CD14-positive monocyte (primary cell): ENCODE data around the gene RSRC1. TPM values are rescaled to one million over a fixed set of nuclear protein-coding genes. Genes with fewer than 3 reads are reported as not detected.

Experiments
- DNase-seq, 3 donors: peaks; one replicate each; pipeline ENCODE4 v3.0.0-alpha.2; 2011 to 2022
- H2AFZ ChIP-seq: 2 replicates; pipeline ENCODE4 v1.6.0; 2012; ENCODE audit warnings: mild to moderate bottlenecking, low read depth, low read length, inconsistent platforms; ENCODE audit not compliant: insufficient read depth, poor library complexity, severe bottlenecking
- H3K27ac ChIP-seq, 2 donors: 1 replicate in 1 of 2; 2 replicates in 1 of 2; pipeline ENCODE4 v1.5.1; 2012 to 2013; ENCODE audit warnings: low read length in 2 of 2, control low read depth in 1 of 2, inconsistent platforms in 1 of 2, low read depth in 1 of 2, mild to moderate bottlenecking in 1 of 2
- H3K27me3 ChIP-seq, 2 donors: one replicate each; pipeline versions ENCODE4 v1.6.0 to v1.6.1; 2011 to 2013; ENCODE audit warnings: low read length in 2 of 2; ENCODE audit not compliant: control insufficient read depth in 2 of 2, insufficient read depth in 2 of 2
- H3K36me3 ChIP-seq, 2 donors: replicated peaks in 1 of 2; 1 replicate in 1 of 2; 2 replicates in 1 of 2; pipeline versions ENCODE4 v1.5.1 to v1.6.1; 2012 to 2013; ENCODE audit warnings: low read length in 2 of 2, control low read depth in 1 of 2, inconsistent platforms in 1 of 2, mild to moderate bottlenecking in 1 of 2; ENCODE audit not compliant: insufficient read depth in 2 of 2, control insufficient read depth in 1 of 2
- H3K4me1 ChIP-seq, 2 donors: 1 replicate in 1 of 2; 2 replicates in 1 of 2; pipeline versions ENCODE4 v1.5.1 to v1.6.1; 2012 to 2013; ENCODE audit warnings: low read length in 2 of 2, control low read depth in 1 of 2, inconsistent platforms in 1 of 2, mild to moderate bottlenecking in 1 of 2, moderate library complexity in 1 of 2; ENCODE audit not compliant: insufficient read depth in 2 of 2, control insufficient read depth in 1 of 2
- H3K4me2 ChIP-seq: replicated peaks from 2 replicates; pipeline ENCODE3; 2012; ENCODE audit warnings: low read length, moderate library complexity, mild to moderate bottlenecking; ENCODE audit not compliant: poor library complexity, severe bottlenecking; ENCODE audit errors: extremely low read depth
- H3K4me3 ChIP-seq, 3 experiments: fragments of 200-600 bp in 1 of 3; sonication (generic) in 1 of 3; replicated peaks in 1 of 3; 1 replicate in 2 of 3; 2 replicates in 1 of 3; pipeline ENCODE4 v1.5.1; 2011 to 2013; ENCODE audit warnings: low read length in 3 of 3, mild to moderate bottlenecking in 3 of 3, control low read depth in 2 of 3, low read depth in 2 of 3, inconsistent platforms in 1 of 3, moderate library complexity in 1 of 3
- H3K79me2 ChIP-seq: 2 replicates; pipeline ENCODE4 v1.6.0; 2012; ENCODE audit warnings: mild to moderate bottlenecking, control low read depth, inconsistent platforms, low read length, moderate library complexity; ENCODE audit not compliant: insufficient read depth
- H3K9ac ChIP-seq: 2 replicates; pipeline ENCODE4 v1.6.0; 2017; ENCODE audit warnings: low read length, mild to moderate bottlenecking; ENCODE audit not compliant: insufficient read depth, poor library complexity, severe bottlenecking
- H3K9me3 ChIP-seq, 2 donors: replicated peaks in 1 of 2; 1 replicate in 1 of 2; 2 replicates in 1 of 2; pipeline versions ENCODE4 v1.5.1 to v1.6.1; 2012 to 2013; ENCODE audit warnings: low read length in 2 of 2, control low read depth in 1 of 2; ENCODE audit not compliant: control insufficient read depth in 1 of 2, insufficient read depth in 1 of 2
- H4K20me1 ChIP-seq: 2 replicates; pipeline ENCODE4 v1.6.0; 2012; ENCODE audit warnings: mild to moderate bottlenecking, low read length, control low read depth, moderate library complexity; ENCODE audit not compliant: insufficient read depth
- H3K27ac Mint-ChIP-seq, 7 donors: one replicate each; pipeline ENCODE4 v1.8.0; 2020; ENCODE audit warnings: mild to moderate bottlenecking in 7 of 7, mixed read lengths in 7 of 7, moderate library complexity in 6 of 7, inconsistent platforms in 2 of 7
- H3K27me3 Mint-ChIP-seq, 3 donors: one replicate each; pipeline ENCODE4 v1.8.0; 2021 to 2022; ENCODE audit warnings: low read depth in 3 of 3, mild to moderate bottlenecking in 3 of 3, mixed read lengths in 3 of 3, moderate library complexity in 3 of 3, inconsistent platforms in 1 of 3
- H3K36me3 Mint-ChIP-seq, 2 donors: one replicate each; pipeline ENCODE4 v1.8.0; 2020; ENCODE audit warnings: mixed read lengths in 2 of 2, inconsistent platforms in 1 of 2, mild to moderate bottlenecking in 1 of 2
- H3K4me1 Mint-ChIP-seq: one replicate; pipeline ENCODE4 v1.8.0; 2020; ENCODE audit warnings: mild to moderate bottlenecking, mixed read lengths
- H3K4me3 Mint-ChIP-seq, 2 donors: one replicate each; pipeline ENCODE4 v1.8.0; 2020; ENCODE audit warnings: mild to moderate bottlenecking in 2 of 2, mixed read lengths in 2 of 2, moderate library complexity in 1 of 2
- H3K9me3 Mint-ChIP-seq, 7 donors: one replicate each; pipeline ENCODE4 v1.8.0; 2020 to 2022; ENCODE audit warnings: mixed read lengths in 7 of 7, mild to moderate bottlenecking in 6 of 7, moderate library complexity in 6 of 7, inconsistent platforms in 2 of 7
- WGBS: methylation state at CpG from one replicate; pipeline ENCODE4 v1.1.5; 2013; ENCODE audit warnings: missing lambda C conversion rate; ENCODE audit not compliant: insufficient coverage; 5-methylcytosine and 5-hydroxymethylcytosine counted together
- intact Hi-C, 2 donors: fragments of 100-400 bp; cut with micrococcal nuclease; formaldehyde crosslinking; loops; one replicate each; pipeline versions ENCODE4 v1.15.0 to v1.15.1; 2023
- polyA plus RNA-seq, 3 donors: library from polyadenylated mRNA; depleted of rRNA in 1 of 3; unstranded in 2 of 3; stranded (reverse) in 1 of 3; fragments of 300-500 nt in 2 of 3; fragments of >200 nt in 1 of 3; fragmentation: Illumina TruSeq in 2 of 3; gene quantifications; 1 replicate in 2 of 3; 2 replicates in 1 of 3; pipeline ENCODE4 v1.2.3, GENCODE V29; 2012 to 2021
- TF ChIP-seq, protein P1 (sequence below): fragments of 200-600 bp; IDR thresholded peaks from one replicate; pipeline ENCODE4 v1.8.0; 2022; ENCODE audit warnings: antibody characterized with exemption, mild to moderate bottlenecking

Gene RSRC1
- polyA plus RNA-seq, 3 donors: 6.6 to 31.7 (median 15.1) TPM

DNA sequence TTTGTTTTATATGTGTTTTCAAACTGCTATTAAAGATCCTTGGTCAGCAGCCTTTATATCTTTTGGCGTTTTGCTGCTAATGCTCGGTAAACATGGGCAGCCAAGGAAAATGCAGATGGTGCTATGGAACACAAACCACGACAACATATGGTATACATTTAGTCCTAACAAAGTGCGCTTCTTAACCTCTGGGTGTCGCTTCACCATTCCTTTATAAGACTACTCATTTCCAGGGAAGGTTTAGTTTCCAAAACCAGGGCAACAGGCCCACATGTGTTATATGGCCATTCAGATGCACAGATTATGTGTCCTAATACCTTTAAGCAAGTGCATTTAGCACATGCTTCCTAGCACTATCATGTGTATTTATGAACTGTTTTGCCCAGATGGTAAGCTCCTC is 18.4 kb upstream of the RSRC1 start:
- H3K27ac Mint-ChIP-seq: no peak overlapping the region
- H3K36me3 ChIP-seq: no peaks in the 10 kb centered on the region
- H3K27me3 Mint-ChIP-seq: peaks cover 77 to 83% (median 81%) of the 10 kb centered on the region in 3 donors
- no peak overlapping the region for H2AFZ ChIP-seq
- peak in 1 of 3 donors; percentile 6 for DNase-seq
- intact Hi-C loops: loop anchor here in 1 of 2 donors (10.0 kb wide), 1 partner anchor 343 kb away; no protein-coding TSS in a partner anchor
- H3K4me1 ChIP-seq: peaks cover 16 to 19% of the 10 kb centered on the region in 2 donors
- H3K4me3 Mint-ChIP-seq: no peak overlapping the region
- H3K4me2 ChIP-seq: no peak overlapping the region
- peaks cover 78 to 96% of the 10 kb centered on the region in 2 donors for H3K27me3 ChIP-seq
- no peaks in the 10 kb centered on the region for H3K79me2 ChIP-seq
- peaks cover 0 to 24% (median 16%) of the 10 kb centered on the region in 7 donors for H3K9me3 Mint-ChIP-seq
- peaks cover 0 to 5% of the 10 kb centered on the region in 2 donors for H3K36me3 Mint-ChIP-seq
- no peaks in the 10 kb centered on the region for H4K20me1 ChIP-seq
- peaks cover 9 to 25% of the 10 kb centered on the region in 2 donors for H3K9me3 ChIP-seq
- H3K4me1 Mint-ChIP-seq: peaks cover 21% of the 10 kb centered on the region
- no peak overlapping the region for H3K9ac ChIP-seq
- TF ChIP-seq, protein P1, sequence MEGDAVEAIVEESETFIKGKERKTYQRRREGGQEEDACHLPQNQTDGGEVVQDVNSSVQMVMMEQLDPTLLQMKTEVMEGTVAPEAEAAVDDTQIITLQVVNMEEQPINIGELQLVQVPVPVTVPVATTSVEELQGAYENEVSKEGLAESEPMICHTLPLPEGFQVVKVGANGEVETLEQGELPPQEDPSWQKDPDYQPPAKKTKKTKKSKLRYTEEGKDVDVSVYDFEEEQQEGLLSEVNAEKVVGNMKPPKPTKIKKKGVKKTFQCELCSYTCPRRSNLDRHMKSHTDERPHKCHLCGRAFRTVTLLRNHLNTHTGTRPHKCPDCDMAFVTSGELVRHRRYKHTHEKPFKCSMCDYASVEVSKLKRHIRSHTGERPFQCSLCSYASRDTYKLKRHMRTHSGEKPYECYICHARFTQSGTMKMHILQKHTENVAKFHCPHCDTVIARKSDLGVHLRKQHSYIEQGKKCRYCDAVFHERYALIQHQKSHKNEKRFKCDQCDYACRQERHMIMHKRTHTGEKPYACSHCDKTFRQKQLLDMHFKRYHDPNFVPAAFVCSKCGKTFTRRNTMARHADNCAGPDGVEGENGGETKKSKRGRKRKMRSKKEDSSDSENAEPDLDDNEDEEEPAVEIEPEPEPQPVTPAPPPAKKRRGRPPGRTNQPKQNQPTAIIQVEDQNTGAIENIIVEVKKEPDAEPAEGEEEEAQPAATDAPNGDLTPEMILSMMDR: peak; percentile 37
- no peak overlapping the region for H3K27ac ChIP-seq
- no peak overlapping the region for H3K4me3 ChIP-seq
- 53% methylated on average over 3 of the region's 5 CpGs for WGBS

DNA sequence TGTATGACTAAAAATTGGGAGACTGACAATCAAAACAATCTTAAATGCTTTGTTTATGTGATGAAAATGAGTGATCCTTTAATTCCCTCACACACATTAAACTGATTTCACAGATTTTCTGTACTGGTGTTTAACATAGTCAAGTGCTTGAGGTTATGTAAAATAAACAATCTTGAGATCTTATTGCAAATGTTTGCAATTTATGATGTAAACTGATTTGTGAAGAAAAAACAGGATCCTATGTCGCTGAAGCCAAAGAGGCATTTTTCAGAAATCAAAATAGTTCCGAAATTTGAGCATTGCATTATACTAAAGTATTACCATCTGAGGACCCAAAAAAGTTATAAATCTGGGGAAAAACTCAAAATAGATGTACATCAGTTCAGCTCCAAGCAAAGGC is 16.4 kb upstream of the RSRC1 start:
- Mint-ChIP-seq H3K27me3 (peaks cover 78 to 86% (median 81%) of the 10 kb centered on the region in 3 donors), H3K4me1 (peaks cover 40% of the 10 kb centered on the region), H3K9me3 (peaks cover 0 to 25% (median 18%) of the 10 kb centered on the region in 7 donors), H3K27ac (no peak overlapping the region), H3K36me3 (peaks cover 0 to 10% of the 10 kb centered on the region in 2 donors), H3K4me3 (peak overlapping the region in 1 of 2 donors; percentile 88)
- H3K27ac ChIP-seq: no peak overlapping the region
- H4K20me1 ChIP-seq: no peaks in the 10 kb centered on the region
- TF ChIP-seq, protein P1: no peak
- no peak overlapping the region for H3K4me3 ChIP-seq
- H3K4me2 ChIP-seq: no peak overlapping the region
- DNase-seq: no peak
- no CpG with 5 or more reads among the region's 2 CpGs for WGBS
- no peak overlapping the region for H2AFZ ChIP-seq
- no peaks in the 10 kb centered on the region for H3K36me3 ChIP-seq
- no peaks in the 10 kb centered on the region for H3K79me2 ChIP-seq
- H3K9me3 ChIP-seq: peaks cover 9 to 25% of the 10 kb centered on the region in 2 donors
- no peak overlapping the region for H3K9ac ChIP-seq
- intact Hi-C loops: loop anchor here in 1 of 2 donors (10.0 kb wide), 1 partner anchor 341 kb away; no protein-coding TSS in a partner anchor
- peaks cover 75 to 91% of the 10 kb centered on the region in 2 donors for H3K27me3 ChIP-seq
- H3K4me1 ChIP-seq: peaks cover 35 to 38% of the 10 kb centered on the region in 2 donors
